SK-N-SH (cell line): ENCODE results near the gene DLL4. TPM values are rescaled to one million over a fixed set of nuclear protein-coding genes. Genes with fewer than 3 reads are reported as not detected.

ENCODE experiments used
- CTCF ChIA-PET: fragments of 300-600, 350-600 bp; formaldehyde crosslinking; extraction: SDS; loops from one replicate; lab custom pipeline; 2021; lab: Yijun Ruan, JAX
- POLR2A ChIA-PET: fragments of 350-600 bp; sonication (Branson Sonifier 250); formaldehyde crosslinking; extraction: SDS; loops from one replicate; lab custom pipeline; 2020; ENCODE audit warnings: antibody characterized with exemption, inconsistent platforms; lab: Yijun Ruan, JAX
- DNase-seq: peaks from one replicate; pipeline ENCODE4 v3.0.0; 2012
- H2AFZ ChIP-seq: fragments of 200-600 bp; sonication (generic); 2 replicates; pipeline ENCODE4 v1.8.1; 2016; ENCODE audit warnings: antibody characterized with exemption, mild to moderate bottlenecking, low read depth
- H3F3A ChIP-seq: fragments of 200-600 bp; sonication (generic); replicated peaks from 2 replicates; pipeline ENCODE3; 2016; ENCODE audit warnings: antibody characterized with exemption, mild to moderate bottlenecking; ENCODE audit not compliant: insufficient read depth
- H3K27ac ChIP-seq, 2 experiments: fragments of 200-500 bp in 1 of 2; fragments of 200-600 bp in 1 of 2; sonication (Bioruptor generic) in 1 of 2; sonication (generic), shearing (Covaris generic) in 1 of 2; 2 replicates each; pipeline versions ENCODE4 v1.5.1 to v1.6.1; 2014 to 2016; ENCODE audit warnings: low read depth in 2 of 2, inconsistent platforms in 1 of 2, low read length in 1 of 2, mild to moderate bottlenecking in 1 of 2, mixed read lengths in 1 of 2
- H3K27me3 ChIP-seq: fragments of 200-600 bp; sonication (generic), shearing (Covaris generic); 2 replicates; pipeline ENCODE4 v1.6.1; 2016; ENCODE audit warnings: mixed run types; ENCODE audit not compliant: insufficient read depth
- H3K36me3 ChIP-seq, 2 experiments: fragments of 200-500 bp in 1 of 2; fragments of 200-600 bp in 1 of 2; sonication (Bioruptor generic) in 1 of 2; sonication (generic) in 1 of 2; replicated peaks in 1 of 2; 2 replicates each; pipeline versions ENCODE3 to v1.5.1; 2014 to 2016; ENCODE audit warnings: low read length in 1 of 2, mild to moderate bottlenecking in 1 of 2; ENCODE audit not compliant: insufficient read depth in 2 of 2, control insufficient read depth in 1 of 2
- H3K4me1 ChIP-seq, 2 experiments: fragments of 200-500 bp in 1 of 2; fragments of 200-600 bp in 1 of 2; sonication (Bioruptor generic) in 1 of 2; sonication (generic), shearing (Covaris generic) in 1 of 2; 2 replicates each; pipeline versions ENCODE4 v1.5.1 to v1.6.1; 2014 to 2016; ENCODE audit warnings: low read depth in 1 of 2, low read length in 1 of 2, mixed run types in 1 of 2; ENCODE audit not compliant: insufficient read depth in 2 of 2, control insufficient read depth in 1 of 2
- H3K4me2 ChIP-seq: fragments of 200-600 bp; sonication (generic), shearing (Covaris generic); 2 replicates; pipeline ENCODE4 v1.6.1; 2017; ENCODE audit warnings: mixed run types
- H3K4me3 ChIP-seq, 2 experiments: fragments of 200-500 bp in 1 of 2; fragments of 200-600 bp in 1 of 2; sonication (Bioruptor generic) in 1 of 2; sonication (generic), shearing (Covaris generic) in 1 of 2; 2 replicates each; pipeline versions ENCODE4 v1.5.1 to v1.8.1; 2014 to 2016; ENCODE audit warnings: low read depth in 2 of 2, inconsistent platforms in 1 of 2, low read length in 1 of 2, mild to moderate bottlenecking in 1 of 2, mixed read lengths in 1 of 2, moderate library complexity in 1 of 2
- H3K79me2 ChIP-seq: fragments of 200-600 bp; sonication (generic); 2 replicates; pipeline ENCODE4 v1.8.1; 2017; ENCODE audit warnings: mild to moderate bottlenecking; ENCODE audit not compliant: insufficient read depth
- H3K9ac ChIP-seq: fragments of 200-600 bp; sonication (generic); 2 replicates; pipeline ENCODE4 v1.6.1; 2017; ENCODE audit warnings: mixed run types
- H3K9me2 ChIP-seq: fragments of 200-600 bp; sonication (generic); 2 replicates; pipeline ENCODE4 v1.6.1; 2017; ENCODE audit warnings: mixed run types
- H3K9me3 ChIP-seq: fragments of 200-600 bp; sonication (generic); 2 replicates; pipeline ENCODE4 v1.6.1; 2017; ENCODE audit warnings: mixed run types, mild to moderate bottlenecking, moderate library complexity
- H4K20me1 ChIP-seq: fragments of 200-600 bp; sonication (generic); 2 replicates; pipeline ENCODE4 v1.6.1; 2017; ENCODE audit warnings: mild to moderate bottlenecking, mixed run types; ENCODE audit not compliant: insufficient read depth
- CTCF ChIP-seq: fragments of 200-600 bp; sonication (generic); IDR thresholded peaks from 2 replicates; pipeline ENCODE4 v1.6.1; 2017; ENCODE audit warnings: antibody characterized with exemption, mild to moderate bottlenecking, moderate library complexity
- EZH2phosphoT487 ChIP-seq: fragments of 200-600 bp; sonication (generic); IDR thresholded peaks from 2 replicates; pipeline ENCODE4 v1.6.1; 2017; ENCODE audit warnings: low read depth, mixed run types, mild to moderate bottlenecking, antibody characterized with exemption, moderate library complexity, borderline replicate concordance
- FOSL2 ChIP-seq: IDR thresholded peaks from 2 replicates; pipeline ENCODE4 v1.4.0; 2012; ENCODE audit warnings: low read depth, mild to moderate bottlenecking, moderate library complexity, borderline replicate concordance
- FOXM1 ChIP-seq: IDR thresholded peaks from 2 replicates; pipeline ENCODE4 v1.4.0; 2012; ENCODE audit warnings: low read depth, mild to moderate bottlenecking
- GABPA ChIP-seq: IDR thresholded peaks from 2 replicates; pipeline ENCODE4 v1.4.0; 2012; ENCODE audit warnings: low read depth, mild to moderate bottlenecking
- IRF3 ChIP-seq: fragments of 150-350 bp; IDR thresholded peaks from 2 replicates; pipeline ENCODE4 v1.6.1; 2016; ENCODE audit warnings: mild to moderate bottlenecking, low read depth, low read length
- POLR2AphosphoS5 ChIP-seq: IDR thresholded peaks from 2 replicates; pipeline ENCODE4 v1.6.1; 2012; ENCODE audit warnings: low read depth, low read length
- REST ChIP-seq: IDR thresholded peaks from 2 replicates; pipeline ENCODE4 v1.6.1; 2012; ENCODE audit warnings: mild to moderate bottlenecking, low read depth, low read length, moderate library complexity
- SMC3 ChIP-seq: IDR thresholded peaks from 2 replicates; pipeline ENCODE4 v1.6.1; 2012; ENCODE audit warnings: low read depth, low read length, improper control_type of control experiment
- TAF1 ChIP-seq: IDR thresholded peaks from 2 replicates; pipeline ENCODE4 v1.6.1; 2012; ENCODE audit warnings: low read depth, mild to moderate bottlenecking, low read length, moderate library complexity, borderline replicate concordance
- TCF12 ChIP-seq: IDR thresholded peaks from 2 replicates; pipeline ENCODE4 v1.4.0; 2012
- TEAD4 ChIP-seq: IDR thresholded peaks from 2 replicates; pipeline ENCODE4 v1.4.0; 2012; ENCODE audit warnings: mild to moderate bottlenecking, borderline replicate concordance; ENCODE audit not compliant: insufficient read depth
- YY1 ChIP-seq: IDR thresholded peaks from 2 replicates; pipeline ENCODE4 v1.4.0; 2012; ENCODE audit warnings: low read depth, mild to moderate bottlenecking
- WGBS: methylation state at CpG from one replicate; pipeline ENCODE4 v1.1.6; 2017; ENCODE audit warnings: low lambda C conversion rate; 5-methylcytosine and 5-hydroxymethylcytosine counted together
- polyA plus RNA-seq, 3 experiments: library from polyadenylated mRNA; depleted of rRNA; stranded (reverse); fragments of >200 nt; gene quantifications; 2 replicates each; pipeline ENCODE4 v1.2.3, GENCODE V29; 2012
- TF ChIP-seq, protein P1 (sequence below): fragments of 150-350 bp; IDR thresholded peaks from 2 replicates; pipeline ENCODE4 v1.6.1; 2017; ENCODE audit warnings: antibody characterized with exemption, low read length, low read depth, borderline replicate concordance

The DLL4 gene
- polyA plus RNA-seq, 1 of the 3 experiments (the other 2 are of a cell fraction), result 0.03 TPM

- Histone ChIP-seq H3K4me2 (no peak overlapping the region), H3K9me3 (no peaks in the 10 kb centered on the region), H3K27me3 (no peaks in the 10 kb centered on the region), H3K79me2 (no peaks in the 10 kb centered on the region), H3K9me2 (no peaks in the 10 kb centered on the region), H2AFZ (no peak overlapping the region), H4K20me1 (no peaks in the 10 kb centered on the region), H3K9ac (no peak overlapping the region), H3K27ac (no peak overlapping the region), H3K4me3 (no peak overlapping the region), H3K4me1 (no peaks in the 10 kb centered on the region), H3K36me3 (no peaks in the 10 kb centered on the region), H3F3A (no peaks in the 10 kb centered on the region)
- 88% methylated on average over 6 of the region's 6 CpGs for WGBS
- CTCF ChIA-PET, result interaction anchor here (0.8 to 3.4 kb wide), 6 partner anchors 8 to 49 kb away, joined by 3 to 24 read pairs (median 6); partner anchors contain the start of gene VPS18
- POLR2A ChIA-PET, result no interaction called here
- DNase-seq, result no peak
- TF ChIP-seq IRF3, result no peak
- TF ChIP-seq REST, result no peak
- TF ChIP-seq TAF1, result no peak
- TF ChIP-seq FOXM1, result no peak
- TF ChIP-seq SMC3, result no peak
- TF ChIP-seq, protein P1, sequence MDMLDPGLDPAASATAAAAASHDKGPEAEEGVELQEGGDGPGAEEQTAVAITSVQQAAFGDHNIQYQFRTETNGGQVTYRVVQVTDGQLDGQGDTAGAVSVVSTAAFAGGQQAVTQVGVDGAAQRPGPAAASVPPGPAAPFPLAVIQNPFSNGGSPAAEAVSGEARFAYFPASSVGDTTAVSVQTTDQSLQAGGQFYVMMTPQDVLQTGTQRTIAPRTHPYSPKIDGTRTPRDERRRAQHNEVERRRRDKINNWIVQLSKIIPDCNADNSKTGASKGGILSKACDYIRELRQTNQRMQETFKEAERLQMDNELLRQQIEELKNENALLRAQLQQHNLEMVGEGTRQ, result no peak
- TF ChIP-seq TEAD4, result no peak
- TF ChIP-seq YY1, result no peak
- TF ChIP-seq TCF12, result no peak
Measured at GRCh38 chr15:40881351-40881750, 47.8 kb upstream of the DLL4 start.

- no peak overlapping the region for H2AFZ ChIP-seq
- H3K9me3 ChIP-seq, result no peaks in the 10 kb centered on the region
- H3K9me2 ChIP-seq, result no peaks in the 10 kb centered on the region
- H3F3A ChIP-seq, result peaks cover under 1% of the 10 kb centered on the region
- no peak overlapping the region for H3K4me3 ChIP-seq
- no peak overlapping the region for H3K27ac ChIP-seq
- ChIA-PET CTCF (interaction anchor here (1.4 to 3.7 kb wide), 4 partner anchors 8 to 17 kb away, joined by 4 to 15 read pairs (median 10); partner anchors contain the start of genes RHOV and VPS18), POLR2A (no interaction called here)
- H3K4me1 ChIP-seq, result no peaks in the 10 kb centered on the region
- WGBS, result 64% methylated on average over 1 of the region's 1 CpG
- no peaks in the 10 kb centered on the region for H3K27me3 ChIP-seq
- no peaks in the 10 kb centered on the region for H3K79me2 ChIP-seq
- no peak for DNase-seq
- no peak overlapping the region for H3K9ac ChIP-seq
- H3K36me3 ChIP-seq, result no peaks in the 10 kb centered on the region
- H3K4me2 ChIP-seq, result no peak overlapping the region
- H4K20me1 ChIP-seq, result no peaks in the 10 kb centered on the region
- TF ChIP-seq GABPA, result no peak
- TF ChIP-seq CTCF, result no peak
- no peak for TF ChIP-seq REST
- no peak for TF ChIP-seq POLR2AphosphoS5
- TF ChIP-seq FOSL2, result no peak
- TF ChIP-seq EZH2phosphoT487, result no peak
- TF ChIP-seq, protein P1, result no peak
- TF ChIP-seq TEAD4, result no peak
Measured at GRCh38 chr15:40886586-40886985, 42.6 kb upstream of the DLL4 start.
